Measurements from ENCODE around the gene CD1E. TPM values are rescaled to one million over a fixed set of nuclear protein-coding genes. Genes with fewer than 3 reads are reported as not detected.

Gene CD1E
- not detected in 3 replicates for total RNA-seq

GRCh38 chr1:158353303-158354075 is at the start of gene CD1E:
Gene CD1E, plus strand, starts transcription at chr1:158353894. Its CDS starts 95 bp downstream, at chr1:158353989.
- DNase-seq (ENCODE audit: low spot score in 2 of 2, unreplicated experiment in 2 of 2) = no peak
- Mint-ChIP-seq H3K4me1 (no peaks in the 10 kb centered on the region), H3K27ac (no peak within 1 kb of the TSS), H3K27me3 (ENCODE audit: low read depth) (peaks cover 12% of the 10 kb centered on the region), H3K4me3 (no peak within 1 kb of the TSS), H3K9me3 (no peaks in the 10 kb centered on the region), H3K36me3 (no peaks in the 10 kb centered on the region)
- TF ChIP-seq CTCF (IDR thresholded peaks at IDR 0.05; ENCODE audit: unreplicated experiment) = no peak

DNA sequence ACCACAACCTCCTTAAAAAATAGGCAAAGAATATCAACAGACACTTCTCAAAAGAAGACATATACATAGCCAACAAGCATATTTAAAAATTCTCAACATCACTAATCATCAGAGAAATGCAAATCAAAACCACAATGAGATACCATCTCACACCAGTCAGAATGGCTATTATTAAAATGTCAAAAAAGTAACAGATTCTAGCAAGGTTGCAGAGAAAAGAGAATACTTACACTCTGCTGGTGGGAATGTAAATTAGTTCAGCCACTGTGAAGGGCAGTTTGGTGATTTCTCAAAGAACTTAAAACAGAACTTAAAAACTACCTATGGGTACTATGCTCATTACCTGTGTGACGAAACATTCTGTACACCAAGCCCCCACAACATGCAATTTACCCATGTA is 43.1 kb upstream of the CD1E start:
- H3K9me3 Mint-ChIP-seq = peaks cover 58% of the 10 kb centered on the region
- no peaks in the 10 kb centered on the region for H3K36me3 Mint-ChIP-seq
- no peaks in the 10 kb centered on the region for H3K27me3 Mint-ChIP-seq (ENCODE audit: low read depth)
- no peak for DNase-seq (ENCODE audit: low spot score in 2 of 2, unreplicated experiment in 2 of 2)
- H3K27ac Mint-ChIP-seq = no peak overlapping the region
- H3K4me1 Mint-ChIP-seq = no peaks in the 10 kb centered on the region
- no peak for TF ChIP-seq CTCF (IDR thresholded peaks at IDR 0.05; ENCODE audit: unreplicated experiment)
- no peak overlapping the region for H3K4me3 Mint-ChIP-seq

- H3K4me3 Mint-ChIP-seq = no peak overlapping the region
- H3K27ac Mint-ChIP-seq = no peak overlapping the region
- H3K4me1 Mint-ChIP-seq = no peaks in the 10 kb centered on the region
- no peaks in the 10 kb centered on the region for H3K36me3 Mint-ChIP-seq
- no peaks in the 10 kb centered on the region for H3K27me3 Mint-ChIP-seq (ENCODE audit: low read depth)
- no peak for DNase-seq (ENCODE audit: low spot score in 2 of 2, unreplicated experiment in 2 of 2)
- TF ChIP-seq CTCF (IDR thresholded peaks at IDR 0.05; ENCODE audit: unreplicated experiment) = no peak
- H3K9me3 Mint-ChIP-seq = peaks cover 55% of the 10 kb centered on the region
Measured at GRCh38 chr1:158311066-158311465, 42.6 kb upstream of the CD1E start.

- no peak for DNase-seq (ENCODE audit: low spot score in 2 of 2, unreplicated experiment in 2 of 2)
- Mint-ChIP-seq H3K4me1 (no peaks in the 10 kb centered on the region), H3K27ac (no peak overlapping the region), H3K9me3 (peaks cover 3% of the 10 kb centered on the region), H3K36me3 (no peaks in the 10 kb centered on the region), H3K4me3 (no peak overlapping the region), H3K27me3 (ENCODE audit: low read depth) (no peaks in the 10 kb centered on the region)
- TF ChIP-seq CTCF (IDR thresholded peaks at IDR 0.05; ENCODE audit: unreplicated experiment) = no peak
Measured at GRCh38 chr1:158323866-158324265, 29.8 kb upstream of the CD1E start.

DNA sequence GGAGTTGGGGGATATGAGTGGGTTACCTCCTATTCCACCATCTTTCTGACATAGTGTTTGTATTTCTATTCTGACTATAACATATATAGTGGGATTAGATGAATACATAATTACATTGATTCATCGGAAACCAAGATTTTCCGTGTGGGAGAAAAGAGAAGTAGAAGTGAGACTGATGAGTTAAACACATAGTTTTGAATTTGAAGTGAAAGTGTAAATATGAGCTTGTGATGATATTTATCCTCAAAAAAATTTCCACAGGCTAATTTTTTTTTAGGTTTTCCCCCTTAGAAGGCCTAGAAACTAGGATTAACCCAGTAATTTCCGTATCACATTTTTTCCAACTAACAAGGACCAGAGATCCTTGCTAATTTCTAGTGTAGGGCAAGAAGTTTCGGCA is 29.3 kb upstream of the CD1E start:
- Mint-ChIP-seq H3K36me3 (no peaks in the 10 kb centered on the region), H3K27me3 (ENCODE audit: low read depth) (no peaks in the 10 kb centered on the region), H3K9me3 (peaks cover under 1% of the 10 kb centered on the region), H3K27ac (no peak overlapping the region), H3K4me3 (no peak overlapping the region), H3K4me1 (no peaks in the 10 kb centered on the region)
- no peak for DNase-seq (ENCODE audit: low spot score in 2 of 2, unreplicated experiment in 2 of 2)
- TF ChIP-seq CTCF (IDR thresholded peaks at IDR 0.05; ENCODE audit: unreplicated experiment) = no peak

All from mesothelial cell of epicardium (in vitro differentiated cells).